HG02763 (cell line): ENCODE data around the gene WNT1.

Source experiments
- ATAC-seq: cut with Tn5 transposase; IDR thresholded peaks from one replicate; pipeline ENCODE4 v1.9.1; 2021; ENCODE audit warnings: mild to moderate bottlenecking, moderate library complexity; ENCODE audit not compliant: unreplicated experiment

Gene WNT1

DNA sequence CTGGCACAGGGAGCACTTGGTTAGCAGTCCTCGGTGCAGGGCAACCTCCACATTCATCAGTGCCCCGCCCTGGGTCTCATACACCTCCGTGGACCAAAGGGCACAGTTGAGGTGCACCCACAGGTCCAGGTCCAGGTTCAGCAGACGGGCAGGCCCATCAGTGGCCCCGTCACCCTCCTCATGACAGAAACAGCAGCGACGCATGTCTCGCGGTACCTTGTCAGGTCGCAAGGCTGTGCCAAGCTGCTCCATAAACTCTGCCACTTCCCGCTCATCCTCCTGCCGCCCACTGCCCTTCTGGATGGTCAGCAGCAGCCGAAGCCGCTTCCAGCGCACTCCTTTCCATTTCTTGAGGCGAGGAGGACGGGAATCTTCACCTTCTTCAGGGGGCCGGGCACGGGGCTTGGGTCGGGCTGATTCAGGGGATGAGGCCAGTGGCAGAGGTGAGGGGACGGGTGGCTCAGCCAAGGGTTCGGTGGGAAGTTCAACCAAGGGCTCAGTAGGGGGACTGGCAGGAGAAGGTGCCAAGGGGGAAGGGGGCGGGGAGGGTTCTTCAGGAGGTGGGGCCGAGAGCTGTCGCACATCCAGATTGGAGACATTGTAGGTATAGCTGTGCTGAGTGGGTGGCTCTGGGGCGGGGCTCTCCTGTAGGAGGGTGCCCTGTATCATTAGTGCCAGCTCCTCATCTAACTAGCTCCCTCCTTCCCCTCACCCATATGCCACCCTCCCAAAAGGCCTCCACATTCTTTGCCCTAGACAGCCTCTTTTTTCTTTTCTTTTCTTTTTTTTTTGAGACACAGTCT is 48.8 kb downstream of the WNT1 start:
- ATAC-seq, result no peak

GRCh38 chr12:49027846-49028555 is 49.9 kb downstream of the WNT1 start:
- ATAC-seq, result no peak

DNA sequence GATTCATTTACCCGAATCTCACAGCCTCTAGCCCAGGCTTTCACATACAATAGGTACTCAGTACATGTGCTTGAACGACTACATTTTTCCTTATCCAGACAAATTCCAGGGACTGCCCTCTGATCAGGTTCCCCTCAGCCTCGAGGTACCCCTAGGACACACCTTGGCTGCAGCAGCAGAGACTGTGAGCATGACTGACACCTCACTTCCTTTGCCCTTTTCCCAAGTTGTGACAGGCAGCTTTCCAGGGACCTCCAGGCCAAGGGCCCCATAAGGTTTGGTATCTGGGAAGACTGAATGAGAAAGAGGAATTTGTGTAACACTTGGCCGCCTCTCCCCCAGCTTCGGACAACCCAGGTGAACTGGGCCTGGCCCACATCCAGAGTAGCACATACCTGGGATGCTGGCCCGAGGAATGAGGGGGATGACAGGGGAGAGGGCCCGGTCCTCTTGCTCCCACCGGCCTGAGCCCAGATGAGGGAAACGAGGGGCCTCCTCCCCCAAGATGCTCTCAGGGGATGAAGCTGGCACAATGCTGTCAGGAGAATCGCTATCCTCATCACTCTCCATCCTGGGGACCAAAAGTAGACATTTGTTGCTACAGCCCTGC is 50.6 kb downstream of the WNT1 start:
- no peak for ATAC-seq

GRCh38 chr12:49030119-49030518 is 52.0 kb downstream of the WNT1 start:
- no peak for ATAC-seq

DNA sequence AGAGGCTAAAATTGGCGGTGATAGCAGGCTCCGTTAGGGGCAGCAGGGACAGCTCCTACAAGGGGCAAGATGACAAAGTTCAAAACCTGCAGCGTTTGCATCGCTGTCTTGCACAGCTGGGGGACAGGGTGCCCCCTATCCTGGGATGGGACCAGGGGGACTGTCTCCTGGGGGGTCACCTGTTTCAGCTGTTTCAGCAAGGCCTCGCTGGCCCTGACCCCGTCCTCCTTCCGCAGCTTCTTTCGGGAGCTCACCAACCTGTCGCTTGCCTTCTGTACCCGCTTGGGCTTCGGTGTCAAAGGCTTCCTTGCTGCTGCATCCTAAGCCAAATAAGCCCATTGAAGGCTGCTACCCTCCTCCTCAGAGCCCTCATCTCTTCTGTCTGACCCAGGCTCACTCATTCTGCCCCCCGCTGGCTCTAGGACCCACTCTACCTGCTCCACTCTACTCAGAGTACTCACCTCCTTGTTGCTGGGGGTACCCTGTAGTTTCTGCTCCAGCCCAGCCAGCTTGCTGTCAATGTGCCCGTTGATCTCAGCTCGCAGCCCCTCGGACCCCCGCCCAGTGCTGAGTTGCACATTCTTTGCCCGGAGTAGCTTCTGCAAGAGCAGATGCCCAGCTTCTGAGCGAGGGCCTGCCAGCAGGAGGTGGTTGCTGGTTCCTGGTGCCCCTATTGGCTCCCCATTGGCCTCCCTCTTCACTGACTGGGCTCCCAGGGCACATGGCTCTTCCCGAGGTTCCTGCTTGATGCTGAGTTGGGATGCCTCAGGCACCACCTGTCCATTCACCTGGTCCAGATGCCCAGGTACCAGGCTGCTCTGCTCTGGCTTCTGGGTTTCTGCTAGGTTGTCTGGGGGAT is 52.8 kb downstream of the WNT1 start:
- no peak for ATAC-seq

DNA sequence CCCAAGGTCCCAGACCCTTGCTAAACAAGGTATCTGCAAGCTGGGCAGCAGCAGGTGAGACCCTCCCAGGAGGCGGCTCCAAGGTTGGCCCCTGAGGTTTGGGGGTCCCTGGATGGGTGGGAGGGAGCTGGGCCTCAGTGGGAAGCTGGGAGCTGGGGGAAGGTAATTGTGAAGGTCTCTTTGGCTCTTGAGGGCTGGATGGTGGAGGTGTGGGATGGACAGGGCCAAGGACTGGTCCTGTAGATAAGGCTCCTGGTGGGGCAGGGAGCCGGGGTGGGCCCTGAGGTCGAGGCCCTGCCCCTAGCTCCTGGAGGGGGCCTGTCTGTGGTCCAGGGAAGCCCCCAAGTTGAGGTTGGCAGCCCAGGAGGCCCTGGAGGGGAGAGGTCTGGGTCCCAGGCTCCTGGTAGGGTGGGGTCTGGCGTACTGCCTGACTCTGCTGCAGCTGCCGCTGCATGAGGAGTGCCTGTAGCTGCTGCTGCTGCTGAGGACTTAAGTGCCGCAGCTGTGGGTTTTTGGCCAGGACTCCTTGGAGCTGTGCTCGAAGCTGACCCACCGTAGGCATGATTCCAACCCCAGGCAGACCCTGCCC is 53.5 kb downstream of the WNT1 start:
- no peak for ATAC-seq
